Left ventricle myocardium superior (tissue), 1 donor: Measurements from ENCODE around the gene OTUD6A. TPM values are rescaled to one million over a fixed set of nuclear protein-coding genes. Genes with fewer than 3 reads are reported as not detected.
A peak's percentile ranks its signal among the peaks of the same experiment; 100 is the strongest.
"Not testable (repeated sequence)": the region's sequence is repeated elsewhere in the genome, so short reads cannot be mapped to it uniquely, and the experiment has no call there.

Experiments used
- ATAC-seq: fragments of 200-7000 bp; cut with Tn5 transposase; one replicate; pipeline ENCODE4 v1.9.1; 2020; ENCODE audit warnings: mild to moderate bottlenecking, moderate library complexity
- DNase-seq: peaks from one replicate; pipeline ENCODE4 v3.0.0-alpha.2; 2020
- intact Hi-C: fragments of 100-400 bp; cut with micrococcal nuclease; formaldehyde crosslinking; loops from one replicate; pipeline ENCODE4 v1.11.0; 2022
- microRNA-seq: library from miRNA; unstranded; fragments of <30 nt; microRNA quantifications from one replicate; pipeline ENCODE4 v1.2.0, GENCODE V29; 2020; ENCODE audit warnings: borderline number of aligned reads
- total RNA-seq: library from RNA; stranded (reverse); fragmentation: NEBNext Ultra II Directional; extraction: Animal tissue kit (Norgen Biotek cat#: 25700); gene quantifications from one replicate; pipeline ENCODE4 v1.2.1, GENCODE V29; 2021
- donor health status: DM: no; HTN: yes; CAD: no; lungs with severe emphysema.

OTUD6A gene
- total RNA-seq, 1 donor from 2014 or later: not detected

DNA sequence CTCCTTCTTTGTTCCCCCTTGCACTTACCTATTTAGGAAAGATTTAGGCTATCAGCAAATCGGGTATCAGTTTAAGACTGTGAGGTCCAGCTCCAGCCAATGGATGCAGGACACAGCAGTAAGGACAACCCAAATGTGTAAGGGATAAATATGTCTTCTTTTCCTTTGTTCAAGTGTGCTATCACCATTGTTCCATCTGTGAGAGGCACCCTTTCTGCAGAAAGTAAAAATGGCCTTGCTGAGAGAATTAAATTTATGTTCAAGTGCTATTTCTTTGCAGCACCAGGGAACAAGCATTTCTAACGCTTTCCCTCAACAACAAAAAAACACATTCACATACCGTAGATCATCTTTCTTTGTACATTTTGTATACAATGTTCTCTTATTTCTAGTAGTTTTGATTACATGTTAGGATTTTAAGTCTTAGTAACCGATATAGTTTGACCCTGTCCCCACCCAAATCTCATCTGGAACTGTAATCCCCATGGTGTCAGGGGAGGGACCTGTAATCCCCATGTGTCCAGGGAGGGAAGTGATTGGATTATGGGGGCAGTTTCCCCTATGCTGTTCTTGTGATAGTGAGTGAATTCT, 49.3 kb downstream of the OTUD6A start:
- ATAC-seq, DNase-seq, intact Hi-C loops: not testable (repeated sequence)

Small RNA genes lying within 50 kb of the gene (microRNA-seq; reads per million reads assigned to microRNA genes)
- 16.7 reads per million, percentile 14 among the genes with 10 or more reads in this experiment for gene MIR676

Other genes starting within 250 kb of the OTUD6A start
- gene AWAT2, start 12.5 kb upstream of the OTUD6A start, total RNA-seq: not detected
- 59.0 TPM for gene IGBP1, start 71.0 kb downstream of the OTUD6A start, total RNA-seq
- gene DGAT2L6, start 115.0 kb downstream of the OTUD6A start, total RNA-seq: not detected
- gene AWAT1, start 172.2 kb downstream of the OTUD6A start, total RNA-seq: not detected
- gene P2RY4, start 197.7 kb downstream of the OTUD6A start, total RNA-seq: not detected
- not detected for gene ARR3, start 205.9 kb downstream of the OTUD6A start, total RNA-seq
- gene RAB41, start 219.7 kb downstream of the OTUD6A start, total RNA-seq: not detected
- 33.7 TPM for gene PDZD11, start 227.5 kb downstream of the OTUD6A start, total RNA-seq
- gene KIF4A, start 227.6 kb downstream of the OTUD6A start, total RNA-seq: 0.40 TPM